Loucy (cell line): ENCODE data around the gene GNB3.

Experiments
- H2AFZ ChIP-seq: fragments of 200-600 bp; sonication (generic); 2 replicates; pipeline ENCODE4 v1.6.0; 2016; ENCODE audit warnings: antibody characterized with exemption, mild to moderate bottlenecking, low read length, moderate library complexity
- H3F3A ChIP-seq: fragments of 200-600 bp; 2 replicates; pipeline ENCODE4 v1.6.0; 2016; ENCODE audit warnings: antibody characterized with exemption, low read depth, mild to moderate bottlenecking
- H3K27me3 ChIP-seq: fragments of 200-600 bp; sonication (generic); 2 replicates; pipeline ENCODE4 v1.6.1; 2014; ENCODE audit warnings: low read length, mild to moderate bottlenecking; ENCODE audit not compliant: insufficient read depth, poor library complexity, severe bottlenecking
- H3K36me3 ChIP-seq: fragments of 200-600 bp; sonication (generic); 2 replicates; pipeline ENCODE4 v1.6.1; 2016; ENCODE audit warnings: low read length; ENCODE audit not compliant: insufficient read depth
- H3K4me1 ChIP-seq: fragments of 200-600 bp; sonication (generic); 2 replicates; pipeline ENCODE4 v1.5.1; 2014; ENCODE audit warnings: low read length, mild to moderate bottlenecking; ENCODE audit not compliant: insufficient read depth, poor library complexity, severe bottlenecking
- H3K4me2 ChIP-seq: fragments of 200-600 bp; sonication (generic); 2 replicates; pipeline ENCODE4 v1.6.0; 2014; ENCODE audit warnings: antibody characterized with exemption, low read length, low read depth, mild to moderate bottlenecking; ENCODE audit not compliant: poor library complexity, severe bottlenecking
- H3K4me3 ChIP-seq: fragments of 200-600 bp; sonication (generic); 2 replicates; pipeline ENCODE4 v1.5.1; 2014; ENCODE audit warnings: low read length, mild to moderate bottlenecking, mixed read lengths; ENCODE audit not compliant: poor library complexity, severe bottlenecking
- H3K79me2 ChIP-seq: fragments of 200-600 bp; sonication (generic); 2 replicates; pipeline ENCODE4 v1.6.1; 2014; ENCODE audit warnings: low read length; ENCODE audit not compliant: insufficient read depth
- H3K9ac ChIP-seq: fragments of 200-600 bp; sonication (generic); 2 replicates; pipeline ENCODE4 v1.6.0; 2014; ENCODE audit warnings: mild to moderate bottlenecking, low read depth, low read length, moderate library complexity; ENCODE audit not compliant: poor library complexity, severe bottlenecking
- H3K9me2 ChIP-seq: fragments of 200-600 bp; sonication (generic); replicated peaks from 2 replicates; pipeline ENCODE4 v1.6.1; 2016; ENCODE audit warnings: low read depth, low read length, mixed read lengths
- H3K9me3 ChIP-seq: fragments of 200-600 bp; sonication (generic); 2 replicates; pipeline ENCODE4 v1.6.1; 2014; ENCODE audit warnings: mild to moderate bottlenecking, antibody characterized with exemption, low read length, low read depth; ENCODE audit not compliant: insufficient read depth
- H4K20me1 ChIP-seq: fragments of 200-600 bp; sonication (generic); 2 replicates; pipeline ENCODE4 v1.6.0; 2014; ENCODE audit warnings: antibody characterized with exemption, low read length, mild to moderate bottlenecking; ENCODE audit not compliant: insufficient read depth, poor library complexity, severe bottlenecking
- EZH2phosphoT487 ChIP-seq: fragments of 200-600 bp; IDR thresholded peaks from 2 replicates; pipeline ENCODE4 v1.6.1; 2018; ENCODE audit warnings: antibody characterized with exemption, mild to moderate bottlenecking, moderate library complexity, borderline replicate concordance
- TF ChIP-seq, protein P1 (sequence below): fragments of 200-600 bp; sonication (generic); conservative IDR thresholded peaks from 2 replicates; pipeline ENCODE4 v1.5.1; 2014; ENCODE audit warnings: mild to moderate bottlenecking, antibody characterized with exemption, low read length

GNB3 gene

GRCh38 chr12:6817662-6818157 is 23.0 kb upstream of the GNB3 start:
- Histone ChIP-seq H3K4me2 (no peak overlapping the region), H3K36me3 (no peaks in the 10 kb centered on the region), H4K20me1 (no peaks in the 10 kb centered on the region), H3K4me1 (peaks cover 38% of the 10 kb centered on the region), H3K9me2 (no peaks in the 10 kb centered on the region), H2AFZ (no peak overlapping the region), H3F3A (no peaks in the 10 kb centered on the region), H3K79me2 (no peaks in the 10 kb centered on the region), H3K9ac (no peak overlapping the region), H3K4me3 (no peak overlapping the region), H3K9me3 (no peaks in the 10 kb centered on the region), H3K27me3 (no peaks in the 10 kb centered on the region)
- no peak for TF ChIP-seq EZH2phosphoT487
- TF ChIP-seq, protein P1, sequence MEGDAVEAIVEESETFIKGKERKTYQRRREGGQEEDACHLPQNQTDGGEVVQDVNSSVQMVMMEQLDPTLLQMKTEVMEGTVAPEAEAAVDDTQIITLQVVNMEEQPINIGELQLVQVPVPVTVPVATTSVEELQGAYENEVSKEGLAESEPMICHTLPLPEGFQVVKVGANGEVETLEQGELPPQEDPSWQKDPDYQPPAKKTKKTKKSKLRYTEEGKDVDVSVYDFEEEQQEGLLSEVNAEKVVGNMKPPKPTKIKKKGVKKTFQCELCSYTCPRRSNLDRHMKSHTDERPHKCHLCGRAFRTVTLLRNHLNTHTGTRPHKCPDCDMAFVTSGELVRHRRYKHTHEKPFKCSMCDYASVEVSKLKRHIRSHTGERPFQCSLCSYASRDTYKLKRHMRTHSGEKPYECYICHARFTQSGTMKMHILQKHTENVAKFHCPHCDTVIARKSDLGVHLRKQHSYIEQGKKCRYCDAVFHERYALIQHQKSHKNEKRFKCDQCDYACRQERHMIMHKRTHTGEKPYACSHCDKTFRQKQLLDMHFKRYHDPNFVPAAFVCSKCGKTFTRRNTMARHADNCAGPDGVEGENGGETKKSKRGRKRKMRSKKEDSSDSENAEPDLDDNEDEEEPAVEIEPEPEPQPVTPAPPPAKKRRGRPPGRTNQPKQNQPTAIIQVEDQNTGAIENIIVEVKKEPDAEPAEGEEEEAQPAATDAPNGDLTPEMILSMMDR = no peak

DNA sequence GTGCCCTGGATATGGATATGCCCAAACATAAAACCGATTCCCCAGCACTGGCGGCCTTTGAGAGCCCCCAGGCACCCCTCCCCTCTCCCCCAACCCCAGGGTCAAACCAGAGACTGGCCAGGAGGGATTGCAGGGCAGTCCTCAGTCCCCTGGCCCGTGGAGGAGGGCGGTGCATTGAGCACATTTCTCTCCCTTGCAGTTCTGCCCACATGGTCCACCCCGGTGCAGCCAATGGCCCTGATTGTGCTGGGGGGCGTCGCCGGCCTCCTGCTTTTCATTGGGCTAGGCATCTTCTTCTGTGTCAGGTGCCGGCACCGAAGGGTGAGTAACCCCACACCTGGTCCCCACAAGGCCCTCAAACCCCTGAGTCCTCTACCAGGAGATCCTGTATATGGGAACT is 22.5 kb upstream of the GNB3 start:
- Histone ChIP-seq H3K4me1 (peaks cover 38% of the 10 kb centered on the region), H3K4me3 (no peak overlapping the region), H3K4me2 (no peak overlapping the region), H3K79me2 (no peaks in the 10 kb centered on the region), H3K27me3 (no peaks in the 10 kb centered on the region), H4K20me1 (no peaks in the 10 kb centered on the region), H3K9ac (no peak overlapping the region), H3F3A (no peaks in the 10 kb centered on the region), H3K9me2 (no peaks in the 10 kb centered on the region), H2AFZ (no peak overlapping the region), H3K9me3 (no peaks in the 10 kb centered on the region), H3K36me3 (no peaks in the 10 kb centered on the region)
- TF ChIP-seq EZH2phosphoT487 = no peak
- TF ChIP-seq, protein P1 = no peak

- no peak overlapping the region for H3K4me2 ChIP-seq
Measured at GRCh38 chr12:6818645-6819044, 22.1 kb upstream of the GNB3 start.

More at GRCh38 chr12:6818645-6819044, 22.1 kb upstream of the GNB3 start:
- H3F3A ChIP-seq = no peaks in the 10 kb centered on the region
- no peaks in the 10 kb centered on the region for H3K27me3 ChIP-seq
- no peak overlapping the region for H3K4me3 ChIP-seq
- peaks cover 38% of the 10 kb centered on the region for H3K4me1 ChIP-seq
- no peaks in the 10 kb centered on the region for H3K79me2 ChIP-seq
- no peaks in the 10 kb centered on the region for H3K36me3 ChIP-seq
- H3K9ac ChIP-seq = no peak overlapping the region
- TF ChIP-seq, protein P1 = no peak
- TF ChIP-seq EZH2phosphoT487 = no peak
- no peaks in the 10 kb centered on the region for H3K9me2 ChIP-seq
- no peaks in the 10 kb centered on the region for H4K20me1 ChIP-seq
- no peaks in the 10 kb centered on the region for H3K9me3 ChIP-seq
- no peak overlapping the region for H2AFZ ChIP-seq
